Measurements from ENCODE around the gene KLHL40.

DNA sequence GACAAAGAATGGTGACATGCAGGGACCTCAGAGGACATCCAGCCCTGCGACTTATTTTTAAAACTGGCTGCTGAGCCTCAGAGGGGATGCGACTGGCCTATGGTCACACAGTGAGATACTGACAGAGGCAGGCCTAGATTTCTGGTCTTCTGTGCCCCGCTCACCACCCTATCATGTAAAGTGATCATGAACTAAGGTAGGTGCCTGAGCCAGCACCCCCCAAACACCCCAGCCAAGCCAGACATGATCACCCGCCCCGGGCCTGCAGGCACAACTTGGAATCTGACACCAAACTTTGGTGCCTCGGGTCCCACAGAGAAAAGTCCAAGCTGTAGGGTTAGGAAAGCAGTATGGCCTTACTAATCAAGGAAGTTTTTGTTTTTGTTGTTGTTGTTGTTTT is 51.2 kb downstream of the KLHL40 start:
- no peak for TF ChIP-seq CTCF (conservative IDR thresholded peaks at IDR 0.05 in 1 of 2, IDR thresholded peaks at IDR 0.05 in 1 of 2; ENCODE audit: extremely low read depth in 1 of 2, insufficient read depth in 1 of 2, low read depth in 1 of 2, low read length in 2 of 2)
- no peak for TF ChIP-seq EZH2 (IDR thresholded peaks at IDR 0.05; ENCODE audit: borderline replicate concordance, low read length)
